HG02981 (cell line): ENCODE results near the gene RAB12.

Experiments used
- ATAC-seq: cut with Tn5 transposase; IDR thresholded peaks from one replicate; pipeline ENCODE4 v1.9.1; 2021; ENCODE audit warnings: mild to moderate bottlenecking, moderate library complexity; ENCODE audit not compliant: unreplicated experiment

RAB12 gene

DNA sequence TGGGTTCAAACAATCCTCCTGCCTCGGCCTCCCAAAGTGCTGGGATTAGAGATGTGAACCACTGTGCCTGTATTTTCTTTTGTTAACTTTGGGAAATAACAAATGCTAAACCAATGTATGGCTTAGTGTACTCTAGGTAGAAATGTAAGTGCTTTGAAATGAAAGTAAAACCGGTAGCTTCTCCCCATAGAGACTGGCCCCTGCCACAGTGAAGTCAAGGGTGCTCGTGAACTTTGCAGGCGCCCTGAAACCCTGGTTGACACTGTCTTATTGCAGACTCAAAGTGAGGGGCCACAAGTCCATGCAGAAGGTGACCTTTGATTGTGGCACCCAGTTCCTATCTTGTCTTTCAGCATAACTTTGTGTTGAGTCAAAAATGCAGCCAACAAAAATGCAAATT lies 72.0 kb downstream of the RAB12 start:
- no peak for ATAC-seq

DNA sequence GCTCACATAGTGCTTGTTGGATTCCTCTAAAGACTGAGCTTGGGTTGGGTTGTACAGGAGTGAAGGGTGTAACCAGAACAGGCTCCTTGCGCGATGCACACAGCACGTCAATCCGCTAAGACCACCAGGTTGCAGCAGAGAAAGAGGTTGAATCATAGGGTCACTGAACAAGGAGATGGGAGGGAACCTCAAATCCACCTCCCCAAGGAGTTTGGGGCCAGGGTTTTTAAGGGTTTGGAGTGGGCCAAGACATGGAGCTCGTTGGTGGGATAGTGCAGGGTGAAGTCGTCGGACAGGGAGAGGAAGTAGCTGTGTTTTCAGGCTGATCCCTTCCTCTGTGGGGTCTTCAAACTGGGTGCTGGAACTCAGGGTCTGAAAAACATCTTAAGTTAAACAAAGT lies 75.3 kb downstream of the RAB12 start:
- no peak for ATAC-seq

- no peak for ATAC-seq
Measured at GRCh38 chr18:8685141-8685913, 76.1 kb downstream of the RAB12 start.

- no peak for ATAC-seq
Measured at GRCh38 chr18:8685914-8686216, 76.6 kb downstream of the RAB12 start.

- ATAC-seq: no peak
Measured at GRCh38 chr18:8686611-8687010, 77.4 kb downstream of the RAB12 start.

DNA sequence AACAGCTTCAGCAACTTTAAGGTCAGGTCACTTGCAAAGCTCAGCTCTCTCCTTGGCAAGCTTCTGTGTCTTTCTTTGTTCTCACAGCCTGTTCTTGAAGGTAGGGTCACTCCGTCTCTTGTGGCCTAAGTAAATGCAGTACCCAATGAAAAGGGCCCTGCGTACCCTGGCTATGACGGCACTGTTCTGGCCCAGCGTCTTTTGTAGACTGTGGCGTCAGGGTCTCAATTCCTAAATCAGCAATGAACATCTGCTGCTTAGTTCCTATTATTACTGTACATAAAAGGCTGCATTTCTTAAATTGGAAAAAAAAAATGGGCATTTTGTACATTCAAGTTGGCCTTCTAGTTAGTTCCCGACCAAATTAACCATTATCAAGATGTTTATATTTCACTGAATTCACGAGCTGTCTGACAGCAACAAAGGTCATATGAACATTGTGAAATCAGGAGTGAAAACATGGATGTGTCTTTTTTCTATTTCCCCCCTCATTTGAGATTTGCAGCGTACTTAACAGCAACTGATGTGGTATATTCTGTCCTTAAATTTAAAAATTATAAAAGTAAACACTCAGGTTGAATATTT lies 79.1 kb downstream of the RAB12 start:
- ATAC-seq: no peak

GRCh38 chr18:8688816-8689215 lies 79.6 kb downstream of the RAB12 start:
- ATAC-seq: no peak
